Measurements from ENCODE around the gene CERS6.
"Not testable (repeated sequence)": the region's sequence is repeated elsewhere in the genome, so short reads cannot be mapped to it uniquely, and the experiment has no call there.

The CERS6 gene

DNA sequence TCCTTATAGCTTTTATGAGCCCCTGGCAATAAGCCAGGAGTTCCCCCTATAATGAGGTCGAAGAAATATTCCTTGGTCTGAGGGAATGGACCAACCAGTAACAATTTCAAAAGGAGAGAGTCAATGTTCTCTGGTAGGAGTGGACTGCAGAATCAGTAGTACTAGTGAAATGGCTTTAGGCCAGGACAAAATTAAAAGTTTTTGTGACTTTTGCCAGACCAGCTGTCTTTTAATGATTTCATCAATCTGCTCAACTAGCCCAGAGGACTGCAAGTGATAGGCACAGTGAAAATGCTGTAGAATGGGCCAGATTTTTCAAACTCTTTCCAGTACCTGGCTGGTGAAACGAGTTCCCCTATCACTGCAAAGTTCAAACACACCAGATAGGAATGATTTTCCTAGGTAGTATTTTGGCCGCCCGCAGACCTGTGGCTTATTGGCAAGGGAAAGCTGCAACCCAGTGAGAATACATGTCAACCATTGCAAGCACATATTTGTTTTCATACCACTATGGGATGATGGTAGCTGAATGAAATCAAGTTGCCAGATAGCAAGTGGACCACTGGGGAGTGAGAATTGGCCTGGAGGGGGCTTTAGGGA lies 45.5 kb downstream of the CERS6 start:
- no peak for DNase-seq (ENCODE audit: low spot score)

DNA sequence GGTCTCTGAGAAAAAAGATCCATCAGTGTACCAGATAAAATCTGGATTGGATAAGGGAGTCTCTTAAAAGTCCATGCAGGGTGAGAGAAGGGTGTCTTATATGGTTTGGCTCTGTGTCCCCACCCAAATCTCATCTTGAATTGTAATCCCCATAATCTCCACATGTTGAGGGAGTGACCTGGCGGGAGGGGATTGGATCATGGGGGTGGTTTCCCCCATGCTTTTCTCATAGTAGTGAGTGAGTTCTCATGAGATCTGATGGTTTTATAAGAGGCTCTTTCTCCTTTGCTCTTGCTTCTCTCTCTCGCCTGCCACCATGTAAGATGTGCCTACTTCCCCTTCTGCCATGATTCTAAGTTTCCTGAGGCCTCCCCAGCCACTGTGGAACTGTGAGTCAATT lies 46.8 kb downstream of the CERS6 start:
- not testable (repeated sequence) for DNase-seq (ENCODE audit: low spot score)

DNA sequence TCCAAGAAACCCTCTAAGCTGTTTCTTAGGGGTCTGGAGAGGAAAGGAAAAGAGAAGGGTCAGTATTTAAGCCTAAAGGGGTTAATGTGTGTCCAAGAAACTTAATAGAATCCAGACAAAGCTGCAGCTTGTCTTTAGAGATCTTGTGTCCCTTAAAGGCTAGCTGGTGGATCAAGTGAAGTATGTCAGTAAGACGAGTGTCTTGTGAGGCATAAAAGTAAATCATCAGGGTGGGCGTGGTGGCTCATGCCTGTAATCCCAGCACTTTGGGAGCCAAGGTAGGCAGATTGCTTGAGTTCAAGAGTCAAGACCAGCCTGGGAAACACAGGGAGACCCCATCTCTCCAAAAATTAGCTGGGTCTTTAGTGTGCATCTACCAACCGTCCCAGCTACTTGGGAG lies 47.8 kb downstream of the CERS6 start:
- DNase-seq (ENCODE audit: low spot score) = no peak

DNA sequence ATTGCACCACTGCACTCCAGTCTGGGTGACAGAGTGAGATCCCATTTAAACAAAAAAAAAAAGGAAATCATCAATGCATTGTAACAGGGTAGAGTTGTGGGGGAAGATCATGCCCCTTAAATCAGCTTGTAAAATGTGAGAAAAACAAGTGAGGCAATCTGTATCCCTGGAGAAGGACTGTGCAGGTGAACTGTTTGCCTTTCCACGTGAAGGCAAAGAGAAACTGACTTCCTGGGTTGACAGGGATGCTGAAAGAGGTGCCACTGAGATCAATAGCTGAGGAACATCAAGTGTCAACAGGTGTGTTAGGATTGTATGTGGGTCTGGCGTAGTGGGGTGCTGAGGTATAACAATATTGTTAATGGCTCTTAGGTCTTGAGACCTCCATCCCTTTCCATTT lies 48.3 kb downstream of the CERS6 start:
- no peak for DNase-seq (ENCODE audit: low spot score)

DNA sequence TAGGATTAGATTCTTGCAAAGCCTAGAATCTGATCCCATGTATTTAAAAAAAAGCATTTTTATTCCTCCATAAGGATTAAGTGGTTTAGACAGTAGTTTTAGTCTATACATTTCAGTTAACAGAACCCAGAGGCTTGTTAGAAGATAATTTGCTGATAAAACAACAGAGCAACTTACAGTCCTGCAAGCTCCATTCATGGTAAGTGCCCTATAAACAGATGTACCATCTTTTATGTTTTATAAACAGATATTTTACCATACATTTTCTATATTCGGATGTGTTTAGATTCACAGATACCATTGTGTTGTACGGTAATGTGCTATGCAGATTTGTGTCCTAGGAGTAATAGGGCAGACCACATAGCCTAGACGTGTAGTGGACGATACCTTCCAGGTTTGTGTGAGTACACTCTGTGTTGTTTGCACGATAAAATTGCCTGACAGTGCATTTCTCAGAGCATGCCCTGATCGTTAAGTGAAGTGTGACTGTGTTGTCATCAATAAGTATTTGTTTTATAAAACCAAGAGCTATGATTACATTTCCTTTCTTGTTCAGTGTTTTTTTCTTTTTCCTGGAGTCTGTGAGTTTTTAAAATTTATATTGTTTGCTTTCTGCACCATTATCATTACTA lies 54.2 kb downstream of the CERS6 start:
- no peak for DNase-seq (ENCODE audit: low spot score)

DNA sequence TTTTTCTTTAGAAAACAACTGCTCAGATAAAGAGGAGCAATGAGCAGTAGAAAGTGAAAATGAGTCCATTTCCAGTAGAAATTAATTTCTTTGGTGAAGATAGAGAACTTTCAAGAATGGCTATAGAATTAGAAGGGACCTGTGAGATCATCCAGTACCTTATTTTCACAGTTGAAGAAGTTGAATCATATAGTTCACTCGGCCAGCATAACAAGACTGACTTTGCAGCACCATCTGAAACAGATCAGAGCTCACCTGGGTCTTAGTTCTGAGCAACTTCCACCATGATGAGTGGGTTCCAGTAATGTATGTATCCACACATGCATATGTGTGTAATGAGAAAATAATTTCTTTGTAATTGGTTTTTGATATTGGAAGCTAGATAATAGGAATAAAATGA lies 58.6 kb downstream of the CERS6 start:
- DNase-seq (ENCODE audit: low spot score) = no peak

DNA sequence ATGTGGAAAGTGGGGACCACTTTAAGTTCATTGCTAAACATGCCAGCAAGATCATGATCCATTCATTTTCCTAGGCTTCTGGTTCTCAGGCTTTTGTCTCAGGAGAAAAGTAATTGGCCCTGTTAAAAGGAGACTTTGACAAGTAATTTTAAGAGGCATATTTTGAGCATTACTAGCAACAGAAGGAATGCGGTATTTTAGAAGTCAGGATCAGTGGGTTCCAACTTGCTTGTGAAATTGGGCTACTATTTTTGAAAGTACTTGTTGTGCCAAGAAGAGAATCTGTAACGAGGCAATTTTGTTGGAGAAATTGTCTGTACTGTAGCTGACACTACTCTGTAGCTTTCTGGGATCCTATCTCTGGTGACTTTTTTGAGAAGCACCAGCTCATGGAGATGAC lies 59.4 kb downstream of the CERS6 start:
- no peak for DNase-seq (ENCODE audit: low spot score)

DNA sequence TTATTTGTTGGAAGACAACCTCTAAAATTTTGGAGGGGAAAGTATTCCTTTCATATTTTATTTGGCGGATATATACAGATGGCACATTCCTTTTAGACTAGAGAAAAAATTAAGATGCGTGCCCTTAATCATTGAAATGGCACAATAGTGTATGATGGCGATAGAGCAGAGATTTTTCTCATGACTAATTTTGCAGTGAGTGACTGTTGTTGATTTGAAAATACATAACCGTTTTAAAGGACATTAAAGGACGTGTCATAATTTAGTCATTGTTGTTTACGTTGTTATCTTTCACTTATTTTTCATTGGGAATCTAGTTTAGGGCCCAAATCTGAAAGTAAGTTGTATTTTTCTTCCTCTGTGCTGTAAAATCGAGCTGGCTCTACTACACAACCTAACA lies 61.7 kb downstream of the CERS6 start:
- no peak for DNase-seq (ENCODE audit: low spot score)

DNA sequence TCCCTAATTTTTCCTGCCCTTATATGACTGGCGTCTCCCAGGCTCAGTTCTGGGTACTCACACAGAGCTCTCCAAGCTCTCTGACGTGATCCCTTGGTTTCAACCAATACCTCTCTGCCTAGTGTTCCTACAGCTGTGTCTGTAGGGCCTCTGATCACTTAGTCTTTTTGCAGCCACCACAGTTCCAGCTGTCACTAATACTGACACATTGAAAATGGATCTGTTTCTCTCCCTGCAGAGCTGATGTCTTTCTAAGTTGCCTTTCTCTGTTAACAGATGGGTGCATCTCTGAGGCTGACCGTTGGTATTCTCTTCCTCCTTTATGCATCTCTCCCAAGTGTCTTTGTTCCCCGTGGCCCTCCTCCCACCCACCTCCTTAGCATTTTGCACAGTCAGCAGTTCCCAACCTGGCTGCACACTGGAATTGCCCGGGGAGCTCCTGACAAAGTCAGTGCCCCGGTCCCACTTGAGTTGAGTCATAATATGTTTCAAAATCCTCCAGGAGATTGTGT lies 62.5 kb downstream of the CERS6 start:
- no peak for DNase-seq (ENCODE audit: low spot score)

DNA sequence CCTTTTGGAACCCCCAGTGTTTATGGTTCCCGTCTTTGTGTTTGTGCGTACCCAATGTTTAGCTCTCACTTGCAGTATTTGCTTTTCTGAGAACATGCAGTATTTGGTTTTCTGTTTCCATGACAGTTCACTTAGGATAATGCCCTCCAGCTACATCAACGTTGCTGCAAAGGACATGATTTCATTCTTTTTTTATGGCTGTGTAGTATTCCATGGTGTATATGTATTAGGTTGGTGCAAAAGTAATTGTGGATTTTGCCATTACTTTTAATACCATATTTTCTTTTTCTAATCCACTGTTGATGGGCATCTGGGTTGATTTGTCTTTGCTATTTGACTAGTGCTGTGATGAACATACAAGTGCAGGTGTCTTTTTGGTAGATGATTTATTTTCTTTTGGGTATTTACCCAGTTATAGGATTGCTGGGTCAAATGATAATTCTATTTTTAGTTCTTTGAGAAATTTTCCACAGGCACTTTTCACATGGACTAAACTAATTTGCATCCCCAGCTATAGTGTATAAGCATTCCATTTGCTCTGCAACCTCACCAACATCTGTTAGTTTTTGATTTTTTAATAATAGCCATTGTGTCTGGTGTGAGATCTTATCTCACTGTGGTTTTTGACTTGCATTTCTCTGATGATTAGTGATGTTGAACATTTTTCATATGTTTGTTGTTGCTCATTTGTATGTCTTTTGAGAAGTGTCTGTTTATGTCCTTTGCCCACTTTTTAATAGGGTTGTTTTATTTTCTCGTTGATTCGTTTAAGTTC lies 63.6 kb downstream of the CERS6 start:
- no peak for DNase-seq (ENCODE audit: low spot score)

DNA sequence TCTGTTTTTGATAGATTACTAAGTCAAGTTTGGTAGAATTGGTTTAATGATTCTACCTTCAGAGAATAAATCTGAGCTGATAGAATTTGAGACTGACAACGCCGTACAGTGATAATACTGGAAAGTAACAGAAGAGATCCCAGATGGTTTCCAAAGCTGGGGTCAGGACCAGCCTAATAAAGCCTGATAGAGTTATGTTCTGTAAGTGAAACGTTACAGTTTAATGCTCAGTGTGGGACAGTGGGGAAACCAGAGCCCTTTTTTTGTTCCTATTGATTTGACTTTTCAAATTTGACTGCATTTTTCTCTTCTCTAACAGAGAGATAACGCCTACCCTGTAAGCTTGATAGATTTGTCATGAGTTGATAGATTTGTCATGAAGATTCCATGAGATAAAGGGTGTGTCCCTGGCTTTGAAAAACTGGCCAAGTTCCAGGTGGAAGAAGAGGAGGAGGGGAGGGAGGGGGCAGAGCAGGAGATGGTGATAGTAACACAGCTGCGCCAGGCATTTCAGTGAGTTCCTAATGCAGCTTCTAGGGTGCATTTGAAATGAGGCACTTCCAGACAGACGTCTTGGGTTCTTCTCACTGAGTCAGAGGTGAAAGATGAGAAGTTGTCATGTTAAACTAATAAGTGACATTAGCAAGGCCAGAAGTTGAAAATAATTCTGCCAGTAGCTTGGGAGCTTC lies 65.1 kb downstream of the CERS6 start:
- DNase-seq (ENCODE audit: low spot score) = no peak

DNA sequence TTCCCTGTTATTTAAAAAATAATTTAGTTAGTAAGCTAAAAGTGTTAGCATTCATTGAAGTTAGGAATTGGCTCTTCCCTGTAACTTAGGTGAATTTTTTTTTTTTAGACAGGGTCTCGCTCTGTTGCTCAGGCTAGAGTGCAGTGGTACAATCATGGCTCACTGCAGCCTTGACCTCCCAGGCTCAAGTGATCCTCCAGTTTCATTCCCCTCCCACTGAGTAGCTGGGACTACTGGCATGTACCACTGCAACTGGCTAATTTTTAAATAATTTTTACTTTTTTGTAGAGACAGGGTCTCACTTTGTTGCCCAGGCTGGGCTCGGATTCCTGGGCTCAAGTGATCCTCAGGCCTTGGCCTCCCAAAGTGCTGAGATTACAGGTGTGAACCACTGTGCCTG lies 66.4 kb downstream of the CERS6 start:
- no peak for DNase-seq (ENCODE audit: low spot score)

DNA sequence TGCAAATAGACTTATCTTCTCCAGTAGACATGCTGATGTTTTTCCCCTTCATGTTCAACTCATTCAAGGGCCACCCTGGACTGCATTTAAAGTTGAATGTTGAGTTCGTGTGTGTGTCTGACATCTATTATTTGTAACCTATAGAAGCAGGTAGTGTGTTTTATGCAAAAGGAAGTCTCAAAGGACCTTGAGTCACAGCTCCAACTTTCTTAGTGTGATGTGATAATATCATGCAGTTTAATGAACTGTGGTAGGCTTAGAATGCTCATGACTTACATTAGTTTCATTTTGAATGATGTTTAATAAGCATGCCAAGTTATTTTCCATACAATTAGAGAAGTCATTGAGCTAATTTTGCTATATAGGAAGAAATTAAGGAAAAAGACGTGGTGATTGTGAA lies 67.9 kb downstream of the CERS6 start:
- DNase-seq (ENCODE audit: low spot score) = no peak

DNA sequence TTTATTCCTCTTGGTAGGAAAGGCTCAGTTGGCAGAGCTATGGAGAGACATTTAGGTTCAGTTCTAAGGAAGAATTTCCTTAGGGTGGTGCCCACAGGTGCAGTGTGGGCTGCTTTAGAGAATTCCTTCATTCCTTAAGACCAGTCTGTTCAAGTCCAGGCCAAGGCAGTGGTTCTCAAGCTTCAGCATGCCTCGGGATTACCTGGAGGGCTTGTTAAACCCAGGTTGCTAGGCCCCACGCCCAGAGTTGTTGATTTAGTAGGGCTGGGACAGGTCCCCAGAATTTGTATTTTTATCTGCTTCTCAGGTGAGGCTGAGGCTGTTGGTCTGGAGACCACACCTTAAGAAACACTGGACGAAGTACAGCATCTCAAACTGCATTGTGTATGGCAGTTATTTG lies 68.9 kb downstream of the CERS6 start:
- DNase-seq (ENCODE audit: low spot score) = no peak

DNA sequence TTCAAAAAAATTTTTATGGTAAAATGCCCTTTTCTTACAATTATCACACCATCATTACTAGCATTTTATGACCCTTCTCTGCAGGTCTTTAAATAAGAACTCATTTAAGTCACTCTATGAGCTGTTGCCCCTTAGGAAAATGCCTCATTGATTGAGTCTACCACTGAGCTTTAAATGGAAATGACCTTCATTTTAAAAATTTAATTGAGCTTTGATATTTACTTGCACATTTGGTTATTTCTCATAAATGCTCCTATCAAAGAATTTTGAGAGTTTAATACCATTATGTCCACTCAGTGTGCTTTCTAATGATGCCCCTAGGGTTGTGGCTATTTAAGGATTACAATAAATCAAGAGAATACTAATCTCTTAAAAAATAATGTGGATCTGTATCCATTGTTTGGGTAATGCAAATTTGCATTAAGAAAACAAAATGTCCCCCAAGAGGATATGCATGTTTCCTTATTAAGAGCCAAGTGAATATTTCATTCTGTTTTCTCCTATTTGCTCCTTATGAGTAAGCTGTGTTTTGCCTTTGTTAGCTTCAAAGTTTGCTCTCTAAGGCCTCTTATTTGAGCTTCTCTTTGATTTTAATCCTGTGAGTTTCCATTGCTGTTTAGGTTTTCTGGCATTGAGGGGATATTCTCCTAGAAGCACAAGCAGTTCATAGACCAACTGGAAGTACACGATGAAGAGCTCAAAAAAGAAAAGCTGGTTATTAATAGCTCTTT lies 69.8 kb downstream of the CERS6 start:
- DNase-seq (ENCODE audit: low spot score) = no peak

DNA sequence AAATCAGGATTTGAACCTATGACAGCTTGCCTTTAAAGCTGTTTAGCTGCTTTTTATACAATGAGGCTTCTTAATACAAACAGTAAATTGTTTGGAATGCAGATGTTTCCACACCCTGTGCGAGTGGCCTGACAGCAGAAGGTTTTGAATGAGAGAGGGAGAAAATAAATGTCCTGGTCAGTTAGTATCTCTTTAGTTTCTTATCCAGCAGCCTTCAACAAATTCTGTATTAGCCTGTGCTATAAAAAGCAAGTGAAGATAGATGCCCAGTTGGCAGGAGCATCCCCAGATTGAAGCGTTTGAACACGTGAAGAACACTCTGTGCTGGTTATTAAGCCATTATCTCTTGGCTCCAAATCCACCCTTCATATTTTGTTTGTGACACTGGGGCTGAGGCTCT lies 70.6 kb downstream of the CERS6 start:
- DNase-seq (ENCODE audit: low spot score) = no peak

DNA sequence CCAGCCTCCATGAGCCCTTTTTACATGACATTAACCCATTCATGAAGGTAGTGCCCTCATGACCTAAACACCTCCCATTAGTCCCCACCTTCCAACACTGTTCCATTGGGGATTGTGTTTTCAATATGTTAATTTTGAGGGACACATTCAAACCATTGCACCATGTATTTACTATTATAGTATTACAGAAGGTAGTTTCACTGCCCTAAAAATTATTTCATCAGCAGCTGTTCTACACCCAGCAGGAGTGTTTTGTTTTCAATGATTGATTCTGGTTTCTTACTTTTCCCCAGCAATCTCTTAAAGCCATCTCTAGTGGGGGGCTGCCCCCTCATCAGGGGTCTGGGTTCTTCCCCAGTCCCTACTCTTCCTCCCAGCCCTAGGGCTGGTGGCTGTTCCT lies 71.9 kb downstream of the CERS6 start:
- no peak for DNase-seq (ENCODE audit: low spot score)

DNA sequence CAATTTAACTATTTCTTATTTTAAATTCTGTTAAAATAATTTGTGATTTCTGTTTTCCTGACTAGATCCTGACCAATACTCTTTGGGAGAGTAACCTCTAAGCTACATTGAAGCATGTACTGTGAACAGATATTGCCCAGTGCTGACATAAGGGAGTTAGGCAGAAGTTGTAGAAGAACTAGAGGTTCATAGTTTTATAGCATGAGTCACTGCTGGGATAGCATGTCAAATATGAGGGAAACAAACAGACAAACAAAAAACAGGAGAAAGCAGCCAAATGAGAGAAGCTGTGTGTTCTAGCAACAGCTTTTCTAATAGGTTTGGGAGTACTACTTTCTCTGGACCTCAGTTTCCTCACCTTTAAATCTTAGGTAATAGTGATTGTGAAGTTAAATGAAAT lies 72.4 kb downstream of the CERS6 start:
- no peak for DNase-seq (ENCODE audit: low spot score)

DNA sequence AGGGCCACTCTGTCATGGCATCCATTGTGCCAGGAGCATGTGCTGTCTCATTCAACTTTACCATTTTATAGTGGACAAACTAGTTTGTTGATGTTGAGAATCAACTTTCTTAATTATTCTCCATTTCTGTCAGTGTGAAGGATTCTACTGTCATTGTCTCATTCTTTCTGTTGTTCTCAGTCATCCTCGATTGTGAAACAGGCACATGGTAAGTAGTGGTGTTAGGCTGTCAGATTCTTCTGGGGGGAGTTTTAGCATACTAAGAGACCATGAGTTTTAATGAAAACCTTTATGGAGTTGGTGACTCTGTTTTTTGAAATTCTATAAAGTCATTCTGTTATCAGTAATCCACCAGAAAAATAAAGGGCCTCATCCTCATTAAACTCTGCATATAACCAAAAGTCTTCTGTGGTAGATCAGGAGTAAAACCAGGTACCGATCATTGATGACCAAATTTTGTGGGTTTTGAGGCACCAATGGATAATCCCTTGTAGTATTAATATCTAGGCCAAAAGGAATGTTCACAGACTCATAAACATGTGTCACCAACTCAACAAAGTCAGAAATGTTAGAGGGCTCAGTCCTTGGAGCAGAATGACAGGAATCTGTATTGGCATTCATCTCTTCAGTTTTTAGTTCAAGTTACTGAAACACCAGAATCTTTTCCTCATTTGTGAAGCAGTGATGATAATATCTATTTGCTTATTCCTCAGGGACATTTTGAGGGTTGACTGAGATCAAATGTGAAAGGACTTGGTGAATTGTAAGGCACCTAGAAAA lies 73.2 kb downstream of the CERS6 start:
- no peak for DNase-seq (ENCODE audit: low spot score)

DNA sequence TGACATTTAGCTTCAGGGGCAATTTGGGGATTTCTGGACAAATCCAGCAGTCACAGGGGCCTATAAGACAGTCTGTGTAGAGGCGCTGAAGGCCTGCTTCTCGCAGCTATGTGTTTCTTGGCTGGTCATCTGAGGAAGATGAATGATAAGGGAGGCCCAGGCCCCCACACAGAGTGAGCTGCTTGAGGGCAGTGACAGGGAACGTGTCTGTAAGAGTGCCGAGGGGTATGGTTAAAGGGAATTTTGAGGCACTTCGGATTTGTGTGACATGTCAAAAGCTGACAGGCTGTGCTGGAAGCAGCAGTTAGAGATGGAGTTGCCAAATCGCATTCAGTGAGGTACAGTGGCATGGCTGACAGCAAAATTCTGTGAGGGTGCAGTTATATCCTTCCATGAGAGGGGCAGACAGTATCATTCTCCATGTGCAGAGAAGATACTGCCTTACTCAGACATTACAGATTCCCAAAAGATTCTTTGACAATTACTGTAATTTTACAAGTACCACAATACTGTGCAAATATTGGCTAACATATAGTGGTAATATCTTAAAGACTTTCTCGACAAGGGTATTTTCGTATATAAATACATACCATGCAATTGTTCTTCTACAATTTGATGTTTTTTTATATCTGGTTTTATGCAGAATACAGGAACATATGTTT lies 74.0 kb downstream of the CERS6 start:
- no peak for DNase-seq (ENCODE audit: low spot score)
